Erythroblast (primary cell): ENCODE data around the gene TFAP2A.

Experiments
- DNase-seq, 2 experiments: peaks; one replicate each; lab custom pipeline; 2025; lab: John Stamatoyannopoulos, UW
- GATA1 ChIP-seq: IDR thresholded peaks from 2 replicates; pipeline ENCODE4 v1.6.1; 2011; ENCODE audit warnings: low read depth, mild to moderate bottlenecking, control low read depth, low read length, moderate library complexity
- POLR2A ChIP-seq: IDR thresholded peaks from 2 replicates; pipeline ENCODE4 v1.6.1; 2011; ENCODE audit warnings: mild to moderate bottlenecking, low read length

TFAP2A gene

DNA sequence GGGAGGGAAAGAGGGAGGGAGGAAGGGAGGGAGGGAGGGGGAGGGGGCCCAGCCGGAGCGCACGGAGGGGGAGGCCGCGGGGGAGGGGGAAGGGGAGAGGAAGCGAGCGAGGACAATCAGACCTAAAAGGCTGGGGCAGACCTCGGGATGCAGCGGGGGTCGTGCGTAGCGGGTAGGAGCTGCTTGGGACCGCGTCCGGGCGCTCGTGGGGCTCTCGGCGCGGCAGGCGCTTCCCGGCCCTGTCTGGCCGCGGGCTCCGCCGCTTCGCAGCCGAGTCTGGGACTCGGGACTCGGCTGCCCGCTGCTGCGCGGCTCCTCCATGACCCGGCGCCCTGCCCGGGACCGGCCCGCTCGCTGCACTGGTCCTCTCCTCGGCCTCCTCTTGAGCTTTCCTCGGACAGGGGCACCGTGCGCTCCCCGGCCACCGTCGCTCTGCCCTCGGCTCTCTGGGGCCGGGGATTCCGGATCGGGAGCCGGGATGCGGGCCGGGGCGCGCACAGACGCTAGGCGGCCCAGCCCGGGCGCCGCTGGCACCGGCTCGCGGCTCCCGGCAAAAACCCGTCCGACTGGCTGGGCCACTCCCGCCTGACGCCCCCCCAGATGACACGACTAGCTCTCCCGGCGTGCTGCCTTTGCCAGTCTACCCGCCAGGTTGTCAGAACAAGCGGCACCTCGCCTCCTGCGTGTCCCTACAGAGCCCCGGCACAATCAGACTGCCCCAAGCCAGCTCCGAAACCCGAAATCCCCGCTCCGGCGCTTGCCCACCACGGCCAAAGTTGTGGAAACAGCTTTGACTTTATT, 2.2 kb downstream of the TFAP2A start:
- peak in 1 of 2 experiments; percentile 13 for DNase-seq

GRCh38 chr6:10411971-10412460, 2.9 kb downstream of the TFAP2A start:
- no peak for TF ChIP-seq POLR2A
- no peak for TF ChIP-seq GATA1
- DNase-seq = peak; percentile 26 to 31

More for the DNA sequence above, 2.2 kb downstream of the TFAP2A start:
- TF ChIP-seq GATA1 (no peak), POLR2A (no peak)

DNA sequence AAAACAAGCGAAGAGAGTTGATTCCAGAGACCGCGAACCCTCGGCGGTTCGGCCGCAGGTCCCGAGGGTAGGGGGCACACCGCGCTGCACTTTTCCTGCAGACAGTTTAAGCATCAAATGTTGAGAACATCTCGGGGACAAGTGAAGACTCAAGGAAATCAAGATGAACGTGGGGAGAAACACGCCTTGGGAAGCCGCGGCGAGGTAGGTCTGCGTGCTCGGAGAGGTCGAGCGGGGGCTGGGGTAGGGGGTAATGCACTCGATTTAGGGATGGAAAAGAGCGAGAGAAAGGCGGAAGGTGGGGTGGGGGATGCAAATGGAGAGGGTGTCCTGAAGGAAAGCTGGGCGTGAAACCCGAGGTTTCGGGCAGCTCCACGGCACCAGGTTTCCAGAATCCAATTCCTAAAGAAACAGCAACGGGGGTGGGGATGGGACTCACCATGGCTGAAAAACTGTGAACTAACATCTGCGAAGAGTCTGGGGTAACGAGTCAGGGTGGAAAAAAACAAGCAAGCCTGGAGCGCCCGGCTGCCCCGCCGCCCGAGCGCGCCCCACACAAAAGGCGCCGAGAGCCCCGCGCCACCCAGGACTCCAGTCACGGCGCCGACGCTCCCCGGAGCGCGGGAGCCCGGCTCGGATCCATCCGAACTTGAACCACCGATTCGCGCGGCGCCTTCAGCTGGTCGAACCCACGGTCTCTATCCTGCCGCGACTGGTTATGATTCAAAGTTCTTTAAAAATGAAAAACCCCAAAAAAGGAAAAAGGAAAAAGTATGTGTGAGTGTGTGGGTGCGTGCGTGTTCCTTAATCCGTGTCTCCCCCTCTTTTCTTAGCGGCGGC, 3.5 kb downstream of the TFAP2A start:
- TF ChIP-seq POLR2A (no peak), GATA1 (no peak)
- DNase-seq = peak in 1 of 2 experiments; percentile 31

- TF ChIP-seq GATA1 (no peak), POLR2A (no peak)
- DNase-seq = peak in 1 of 2 experiments; percentile 30
Observed at GRCh38 chr6:10410207-10411050, 4.4 kb downstream of the TFAP2A start.

- no peak for DNase-seq
- TF ChIP-seq GATA1 = no peak
- no peak for TF ChIP-seq POLR2A
Observed at GRCh38 chr6:10409731-10410206, 5.1 kb downstream of the TFAP2A start.

DNA sequence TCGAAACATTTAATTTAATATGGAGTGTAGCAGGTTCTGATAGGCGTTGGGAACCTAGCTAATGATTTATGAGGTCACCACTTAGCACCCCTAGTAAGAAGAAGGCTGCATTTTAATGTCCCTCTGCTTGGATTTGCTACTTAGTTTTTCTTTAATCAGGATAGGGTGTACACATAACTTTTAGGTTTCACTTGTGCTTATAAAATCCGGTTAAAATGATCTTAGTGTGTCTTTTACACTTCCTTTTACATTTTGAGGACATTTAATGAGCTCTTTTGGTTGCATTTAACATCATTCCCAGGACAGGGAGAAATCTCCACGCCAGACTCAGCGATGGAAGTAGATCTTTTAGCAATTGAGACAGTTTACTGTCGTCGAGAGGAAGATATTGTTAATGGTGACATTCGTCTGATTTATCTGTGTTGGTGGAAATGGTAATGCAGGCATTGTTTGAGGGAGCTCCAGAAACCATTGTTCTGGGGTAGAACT, 5.6 kb downstream of the TFAP2A start:
- no peak for TF ChIP-seq POLR2A
- TF ChIP-seq GATA1 = no peak
- no peak for DNase-seq

DNA sequence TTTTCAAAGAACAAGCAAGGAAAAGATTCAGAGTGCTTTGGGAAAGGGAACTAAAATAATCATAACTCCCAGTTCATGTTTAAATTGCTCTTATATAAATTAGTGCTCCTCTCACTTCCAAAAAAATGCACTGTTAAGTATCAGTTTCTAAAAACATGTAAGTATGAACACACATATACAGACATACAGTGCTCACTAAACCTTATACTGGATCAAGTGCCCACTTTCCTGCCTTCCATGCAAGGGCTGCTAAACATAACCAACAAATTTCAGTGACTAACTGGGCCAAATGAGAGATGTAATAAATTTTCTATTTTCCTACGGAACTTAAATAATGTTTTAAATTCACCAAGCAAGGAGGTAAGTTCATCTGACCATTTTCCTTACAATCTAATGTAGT, 6.4 kb downstream of the TFAP2A start:
- DNase-seq = no peak

GRCh38 chr6:10407674-10408054, 7.2 kb downstream of the TFAP2A start:
- no peak for TF ChIP-seq POLR2A
- no peak for TF ChIP-seq GATA1
- DNase-seq = no peak

More for the DNA sequence above, 6.4 kb downstream of the TFAP2A start:
- TF ChIP-seq POLR2A (no peak), GATA1 (no peak)

DNA sequence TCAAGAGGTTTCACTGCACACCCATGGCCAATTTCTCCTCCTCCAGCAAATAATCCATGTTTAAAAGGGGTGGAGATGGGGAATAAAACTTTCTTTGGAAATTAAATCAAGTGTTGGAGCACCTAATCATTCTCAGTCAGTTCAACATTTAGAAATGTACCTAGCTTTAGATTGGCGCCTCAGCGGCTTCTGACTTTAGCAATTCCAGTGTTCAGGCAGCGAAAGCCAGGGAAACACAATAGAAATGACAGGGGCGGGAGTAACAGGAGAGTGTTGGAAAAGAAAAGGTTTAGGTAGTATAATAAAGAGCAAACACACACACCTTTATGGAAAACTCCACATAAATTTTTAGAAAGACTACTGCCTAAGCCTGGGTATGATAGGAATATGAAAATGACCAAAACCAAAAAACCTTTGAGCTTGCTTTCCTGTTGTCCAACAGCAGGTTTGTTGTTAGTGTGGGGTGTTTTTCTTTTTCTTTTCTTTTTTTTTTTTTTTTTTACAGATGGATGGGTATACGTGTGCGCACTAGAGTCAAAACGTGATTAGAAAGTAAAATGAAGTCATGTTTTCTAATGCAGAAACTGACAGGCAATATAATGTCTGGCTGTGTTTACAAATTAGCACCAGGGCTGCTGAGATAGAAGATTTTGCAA, 7.7 kb downstream of the TFAP2A start:
- DNase-seq = no peak
- TF ChIP-seq POLR2A = no peak
- TF ChIP-seq GATA1 = no peak

DNA sequence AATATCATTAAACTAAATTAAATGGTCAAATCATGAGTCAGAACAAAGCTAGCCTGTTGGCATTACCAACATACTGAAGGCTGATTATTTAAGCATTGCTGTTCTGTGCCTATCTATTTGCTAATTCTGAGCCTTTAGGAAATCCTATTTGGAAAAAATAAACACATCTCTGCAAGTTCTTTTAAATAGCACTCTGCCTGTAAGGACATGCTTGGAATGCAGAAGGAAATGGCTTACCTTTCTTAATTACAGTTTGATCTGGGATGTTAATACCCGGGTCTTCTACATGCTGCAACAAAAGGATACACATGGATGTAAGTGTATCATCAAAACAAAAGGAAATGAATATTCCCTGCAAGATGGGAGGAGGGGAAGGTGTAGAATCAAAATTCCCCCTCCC, 8.3 kb downstream of the TFAP2A start:
- TF ChIP-seq POLR2A (no peak), GATA1 (no peak)
- DNase-seq = no peak

- DNase-seq = no peak
- TF ChIP-seq GATA1 (no peak), POLR2A (no peak)
Observed at GRCh38 chr6:10405513-10405900, 9.4 kb downstream of the TFAP2A start.

DNA sequence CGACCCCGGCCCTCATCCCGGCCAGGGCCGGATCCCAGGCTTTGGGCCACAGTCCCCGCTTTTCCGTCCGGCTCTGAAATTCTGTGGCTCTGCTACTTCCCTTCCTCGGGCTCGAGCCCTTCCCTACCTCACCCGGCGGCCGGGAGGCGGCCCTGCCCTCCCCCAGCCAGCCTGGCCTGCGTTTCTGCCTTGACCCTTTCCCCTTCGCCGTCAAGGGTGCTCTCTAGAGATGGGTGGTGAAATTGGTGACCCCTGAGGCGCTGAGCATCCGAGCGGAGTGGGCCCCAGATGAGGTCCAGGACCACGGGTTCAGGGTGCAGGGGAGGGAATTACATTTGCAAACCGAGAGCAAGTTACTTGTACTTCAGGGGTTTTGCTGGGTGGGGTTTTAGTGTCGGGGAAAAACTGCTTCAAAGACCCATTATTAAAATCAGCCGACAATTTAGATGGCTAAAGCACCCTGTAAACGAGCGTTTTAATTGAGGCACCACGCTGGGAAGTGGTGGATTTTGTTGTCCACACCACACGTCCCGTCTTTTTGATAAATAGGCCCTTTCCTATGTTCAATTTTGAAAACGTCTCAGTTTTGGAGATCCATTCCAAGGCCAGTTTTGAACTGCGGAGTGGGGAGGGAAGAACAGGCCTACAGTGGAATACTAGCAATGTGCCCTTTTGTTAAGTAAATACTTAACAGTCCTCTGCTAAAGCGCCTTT, 9.9 kb downstream of the TFAP2A start:
- no peak for DNase-seq
- TF ChIP-seq GATA1 (no peak), POLR2A (no peak)
